ENCODE data around the gene DPH5.

The DPH5 gene

GRCh38 chr1:101004061-101004460 is 21.5 kb downstream of the DPH5 start:
- DNase-seq (ENCODE audit: extremely low read depth, low read depth): no peak
- TF ChIP-seq CTCF (IDR thresholded peaks at IDR 0.05; ENCODE audit: low read depth, low read length): no peak

GRCh38 chr1:101003012-101003650 is 22.5 kb downstream of the DPH5 start:
- DNase-seq (ENCODE audit: extremely low read depth, low read depth): no peak

GRCh38 chr1:101002551-101002950 is 23.0 kb downstream of the DPH5 start:
- DNase-seq (ENCODE audit: extremely low read depth, low read depth): no peak
- TF ChIP-seq CTCF (IDR thresholded peaks at IDR 0.05; ENCODE audit: low read depth, low read length): no peak

More at GRCh38 chr1:101003012-101003650, 22.5 kb downstream of the DPH5 start:
- TF ChIP-seq CTCF (IDR thresholded peaks at IDR 0.05; ENCODE audit: low read depth, low read length): no peak

- DNase-seq (ENCODE audit: extremely low read depth, low read depth): no peak
- TF ChIP-seq CTCF (IDR thresholded peaks at IDR 0.05; ENCODE audit: low read depth, low read length): no peak
Measured at GRCh38 chr1:101000131-101000873, 25.3 kb downstream of the DPH5 start.

GRCh38 chr1:100998426-100998825 is 27.2 kb downstream of the DPH5 start:
- TF ChIP-seq CTCF (IDR thresholded peaks at IDR 0.05; ENCODE audit: low read depth, low read length): no peak
- DNase-seq (ENCODE audit: extremely low read depth, low read depth): no peak

- no peak for TF ChIP-seq CTCF (IDR thresholded peaks at IDR 0.05; ENCODE audit: low read depth, low read length)
- no peak for DNase-seq (ENCODE audit: extremely low read depth, low read depth)
Measured at GRCh38 chr1:100995198-100995988, 30.2 kb downstream of the DPH5 start.
